ENCODE data around the gene DOK6. TPM values are rescaled to one million over a fixed set of nuclear protein-coding genes. Genes with fewer than 3 reads are reported as not detected.

The DOK6 gene
- total RNA-seq, 1 donor from 2014 or later: 0.67 TPM

GRCh38 chr18:69588301-69588700, 187.6 kb downstream of the DOK6 start:
- H3K36me3 ChIP-seq (ENCODE audit: control insufficient read depth, insufficient read depth, low read length): no peaks in the 10 kb centered on the region
- TF ChIP-seq, protein P1, sequence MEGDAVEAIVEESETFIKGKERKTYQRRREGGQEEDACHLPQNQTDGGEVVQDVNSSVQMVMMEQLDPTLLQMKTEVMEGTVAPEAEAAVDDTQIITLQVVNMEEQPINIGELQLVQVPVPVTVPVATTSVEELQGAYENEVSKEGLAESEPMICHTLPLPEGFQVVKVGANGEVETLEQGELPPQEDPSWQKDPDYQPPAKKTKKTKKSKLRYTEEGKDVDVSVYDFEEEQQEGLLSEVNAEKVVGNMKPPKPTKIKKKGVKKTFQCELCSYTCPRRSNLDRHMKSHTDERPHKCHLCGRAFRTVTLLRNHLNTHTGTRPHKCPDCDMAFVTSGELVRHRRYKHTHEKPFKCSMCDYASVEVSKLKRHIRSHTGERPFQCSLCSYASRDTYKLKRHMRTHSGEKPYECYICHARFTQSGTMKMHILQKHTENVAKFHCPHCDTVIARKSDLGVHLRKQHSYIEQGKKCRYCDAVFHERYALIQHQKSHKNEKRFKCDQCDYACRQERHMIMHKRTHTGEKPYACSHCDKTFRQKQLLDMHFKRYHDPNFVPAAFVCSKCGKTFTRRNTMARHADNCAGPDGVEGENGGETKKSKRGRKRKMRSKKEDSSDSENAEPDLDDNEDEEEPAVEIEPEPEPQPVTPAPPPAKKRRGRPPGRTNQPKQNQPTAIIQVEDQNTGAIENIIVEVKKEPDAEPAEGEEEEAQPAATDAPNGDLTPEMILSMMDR (IDR thresholded peaks at IDR 0.05; ENCODE audit: insufficient read depth, low read length, poor library complexity, severe bottlenecking): no peak
- no peaks in the 10 kb centered on the region for H3K27me3 ChIP-seq (ENCODE audit: control insufficient read depth, insufficient read depth, low read length)
- H3K4me3 ChIP-seq (ENCODE audit: low read depth, low read length): no peak overlapping the region
- no peak for DNase-seq (ENCODE audit: low read depth)

GRCh38 chr18:69590150-69590549, 189.5 kb downstream of the DOK6 start:
- no peak for DNase-seq (ENCODE audit: low read depth)
- H3K4me3 ChIP-seq (ENCODE audit: low read depth, low read length): no peak overlapping the region
- H3K27me3 ChIP-seq (ENCODE audit: control insufficient read depth, insufficient read depth, low read length): no peaks in the 10 kb centered on the region
- TF ChIP-seq, protein P1 (IDR thresholded peaks at IDR 0.05; ENCODE audit: insufficient read depth, low read length, poor library complexity, severe bottlenecking): no peak
- no peaks in the 10 kb centered on the region for H3K36me3 ChIP-seq (ENCODE audit: control insufficient read depth, insufficient read depth, low read length)

DNA sequence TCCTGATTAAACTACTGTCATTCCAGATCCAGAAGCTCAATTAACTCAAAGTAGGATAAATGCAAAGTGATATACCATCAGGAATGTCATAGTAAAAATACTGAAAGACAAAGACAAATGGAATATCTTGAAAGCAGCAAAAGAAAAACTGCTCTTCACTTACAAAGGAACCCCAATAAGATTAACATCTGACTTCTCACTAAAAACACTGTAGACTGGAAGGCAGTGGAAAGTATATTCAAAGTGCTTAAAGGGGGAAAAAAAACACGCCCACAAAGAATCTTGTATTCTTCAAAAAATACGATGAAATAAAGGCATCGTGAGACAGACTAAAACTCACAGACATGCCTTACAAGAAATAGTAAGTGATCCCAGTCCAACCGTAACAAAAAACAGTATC, 195.7 kb downstream of the DOK6 start:
- Histone ChIP-seq H3K27me3 (ENCODE audit: control insufficient read depth, insufficient read depth, low read length) (no peaks in the 10 kb centered on the region), H3K36me3 (ENCODE audit: control insufficient read depth, insufficient read depth, low read length) (no peaks in the 10 kb centered on the region), H3K4me3 (ENCODE audit: low read depth, low read length) (no peak overlapping the region)
- TF ChIP-seq, protein P1 (IDR thresholded peaks at IDR 0.05; ENCODE audit: insufficient read depth, low read length, poor library complexity, severe bottlenecking): no peak
- DNase-seq (ENCODE audit: low read depth): no peak

DNA sequence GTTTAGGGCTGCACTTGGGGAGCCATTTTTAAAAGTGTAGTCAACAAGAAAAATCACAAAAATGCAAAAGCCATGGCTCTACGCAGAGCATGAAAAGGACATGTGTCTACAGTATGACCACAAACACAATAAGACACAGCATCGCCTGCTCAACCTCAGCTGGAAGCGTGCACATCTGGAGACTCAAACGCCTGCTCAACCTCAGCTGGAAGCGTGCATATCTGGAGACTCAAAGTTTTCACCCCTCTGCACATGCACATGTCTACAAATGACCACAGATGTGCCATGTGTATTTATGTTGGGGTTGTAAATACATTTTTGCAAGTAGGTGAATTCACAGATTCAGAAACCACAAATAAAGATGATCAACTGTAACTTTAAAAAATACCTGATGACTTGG, 196.9 kb downstream of the DOK6 start:
- Histone ChIP-seq H3K4me3 (ENCODE audit: low read depth, low read length) (no peak overlapping the region), H3K27me3 (ENCODE audit: control insufficient read depth, insufficient read depth, low read length) (no peaks in the 10 kb centered on the region), H3K36me3 (ENCODE audit: control insufficient read depth, insufficient read depth, low read length) (no peaks in the 10 kb centered on the region)
- no peak for DNase-seq (ENCODE audit: low read depth)
- TF ChIP-seq, protein P1 (IDR thresholded peaks at IDR 0.05; ENCODE audit: insufficient read depth, low read length, poor library complexity, severe bottlenecking): no peak

GRCh38 chr18:69599377-69599776, 198.7 kb downstream of the DOK6 start:
- TF ChIP-seq, protein P1 (IDR thresholded peaks at IDR 0.05; ENCODE audit: insufficient read depth, low read length, poor library complexity, severe bottlenecking): no peak
- H3K36me3 ChIP-seq (ENCODE audit: control insufficient read depth, insufficient read depth, low read length): no peaks in the 10 kb centered on the region
- no peaks in the 10 kb centered on the region for H3K27me3 ChIP-seq (ENCODE audit: control insufficient read depth, insufficient read depth, low read length)
- DNase-seq (ENCODE audit: low read depth): no peak
- no peak overlapping the region for H3K4me3 ChIP-seq (ENCODE audit: low read depth, low read length)

DNA sequence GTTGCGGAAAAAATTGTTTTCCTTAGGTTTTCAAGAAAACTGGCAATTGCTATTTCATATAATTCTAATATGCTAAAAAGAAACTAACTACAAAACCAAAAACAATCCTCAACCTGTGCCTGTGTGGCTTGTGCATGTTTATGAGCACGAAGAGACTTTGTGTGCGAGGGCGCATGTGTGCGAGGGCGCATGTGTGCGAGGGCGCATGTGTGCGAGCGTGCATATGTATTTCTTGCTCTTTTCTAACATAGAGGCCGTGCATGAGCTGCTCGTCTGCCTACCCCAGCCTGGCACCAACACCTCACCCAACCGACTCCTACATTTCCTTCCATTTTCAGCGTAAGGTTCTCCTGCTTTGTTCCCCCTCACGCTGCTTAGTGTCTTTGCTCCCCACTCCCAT, 211.6 kb downstream of the DOK6 start:
- TF ChIP-seq, protein P1 (IDR thresholded peaks at IDR 0.05; ENCODE audit: insufficient read depth, low read length, poor library complexity, severe bottlenecking): no peak
- no peak for DNase-seq (ENCODE audit: low read depth)
- no peak overlapping the region for H3K4me3 ChIP-seq (ENCODE audit: low read depth, low read length)

More for the DNA sequence above, 211.6 kb downstream of the DOK6 start:
- no peaks in the 10 kb centered on the region for H3K27me3 ChIP-seq (ENCODE audit: control insufficient read depth, insufficient read depth, low read length)
- H3K36me3 ChIP-seq (ENCODE audit: control insufficient read depth, insufficient read depth, low read length): no peaks in the 10 kb centered on the region

Measured in kidney epithelial cell (primary cell).